RCC 7860 (cell line): ENCODE results near the gene ST7L.

Source experiments
- DNase-seq: peaks from one replicate; pipeline ENCODE4 v3.0.0-alpha.2; 2015; ENCODE audit warnings: low spot score
- FAIRE-seq: peaks from 2 replicates; lab custom pipeline; 2012; peaks lifted over from hg19 to GRCh38; lab: Jason Lieb, UNC

Gene ST7L

GRCh38 chr1:112554411-112554810 lies 64.5 kb downstream of the ST7L start:
- no peak for FAIRE-seq
- DNase-seq, result no peak

GRCh38 chr1:112549590-112549989 lies 69.4 kb downstream of the ST7L start:
- peak; percentile 27 for FAIRE-seq
- no peak for DNase-seq

GRCh38 chr1:112548547-112548946 lies 70.4 kb downstream of the ST7L start:
- FAIRE-seq, result no peak
- DNase-seq, result no peak

GRCh38 chr1:112546076-112546475 lies 72.9 kb downstream of the ST7L start:
- FAIRE-seq (peak; percentile 97), DNase-seq (peak; percentile 81)

GRCh38 chr1:112544751-112545150 lies 74.2 kb downstream of the ST7L start:
- FAIRE-seq (no peak), DNase-seq (peak; percentile 36)

GRCh38 chr1:112544011-112544688 lies 74.8 kb downstream of the ST7L start:
- DNase-seq, result peak; percentile 93

GRCh38 chr1:112542206-112542973 lies 76.6 kb downstream of the ST7L start:
- DNase-seq (no peak), FAIRE-seq (no peak)

More at GRCh38 chr1:112544011-112544688, 74.8 kb downstream of the ST7L start:
- peak; percentile 99 for FAIRE-seq

GRCh38 chr1:112541299-112541698 lies 77.6 kb downstream of the ST7L start:
- DNase-seq (no peak), FAIRE-seq (peak; percentile 56)

GRCh38 chr1:112540226-112540794 lies 78.6 kb downstream of the ST7L start:
- FAIRE-seq (no peak), DNase-seq (no peak)

- no peak for DNase-seq
- no peak for FAIRE-seq
Observed at GRCh38 chr1:112538883-112539282, 80.1 kb downstream of the ST7L start.

- no peak for DNase-seq
Observed at GRCh38 chr1:112537456-112537855, 81.5 kb downstream of the ST7L start.

GRCh38 chr1:112536561-112536960 lies 82.4 kb downstream of the ST7L start:
- DNase-seq (no peak), FAIRE-seq (no peak)

More at GRCh38 chr1:112537456-112537855, 81.5 kb downstream of the ST7L start:
- FAIRE-seq, result no peak

- no peak for DNase-seq
- FAIRE-seq, result no peak
Observed at GRCh38 chr1:112533029-112533428, 85.9 kb downstream of the ST7L start.

GRCh38 chr1:112532064-112532463 lies 86.9 kb downstream of the ST7L start:
- DNase-seq (no peak), FAIRE-seq (no peak)

- DNase-seq (no peak), FAIRE-seq (no peak)
Observed at GRCh38 chr1:112530832-112531231, 88.1 kb downstream of the ST7L start.

GRCh38 chr1:112529301-112529700 lies 89.6 kb downstream of the ST7L start:
- FAIRE-seq, result no peak

GRCh38 chr1:112528076-112528475 lies 90.9 kb downstream of the ST7L start:
- FAIRE-seq, result no peak
- DNase-seq, result no peak

More at GRCh38 chr1:112529301-112529700, 89.6 kb downstream of the ST7L start:
- no peak for DNase-seq

GRCh38 chr1:112527266-112528010 lies 91.5 kb downstream of the ST7L start:
- DNase-seq (peak; percentile 66), FAIRE-seq (peak; percentile 62)

GRCh38 chr1:112524986-112525385 lies 94.0 kb downstream of the ST7L start:
- no peak for FAIRE-seq
- no peak for DNase-seq

- no peak for FAIRE-seq
- DNase-seq, result peak; percentile 53
Observed at GRCh38 chr1:112524251-112524650, 94.7 kb downstream of the ST7L start.

- DNase-seq, result peak; percentile 90
- peak; percentile 97 for FAIRE-seq
Observed at GRCh38 chr1:112522621-112523020, 96.3 kb downstream of the ST7L start.
